Bronchial epithelial cell (primary cell): ENCODE data around the gene ENC1. TPM values are rescaled to one million over a fixed set of nuclear protein-coding genes. Genes with fewer than 3 reads are reported as not detected.

Source experiments
- DNase-seq: peaks from one replicate; pipeline ENCODE4 v3.0.0-alpha.2; 2010; ENCODE audit warnings: low read depth
- FAIRE-seq: peaks from 2 replicates; lab custom pipeline; 2011; peaks lifted over from hg19 to GRCh38; lab: Jason Lieb, UNC
- H3K27me3 ChIP-seq: 2 replicates; pipeline ENCODE4 v1.5.1; 2011; ENCODE audit warnings: low read length; ENCODE audit not compliant: control insufficient read depth, insufficient read depth
- H3K36me3 ChIP-seq: 2 replicates; pipeline ENCODE4 v1.5.1; 2011; ENCODE audit warnings: low read length; ENCODE audit not compliant: control insufficient read depth, insufficient read depth
- H3K4me3 ChIP-seq: 2 replicates; pipeline ENCODE4 v1.5.1; 2011; ENCODE audit warnings: mild to moderate bottlenecking, low read depth, low read length, control low read depth
- total RNA-seq: library from RNA; depleted of rRNA; stranded (reverse); fragments of >200 nt; gene quantifications from 2 replicates; pipeline ENCODE4 v1.2.1, GENCODE V29; 2014
- TF ChIP-seq, protein P1 (sequence below): IDR thresholded peaks from 2 replicates; pipeline ENCODE4 v1.5.1; 2011; ENCODE audit warnings: mild to moderate bottlenecking, moderate library complexity, low read length, control low read depth, inconsistent platforms; ENCODE audit not compliant: insufficient read depth, severe bottlenecking

ENC1 gene
- total RNA-seq, 1 donor from 2014 or later = 3.9 TPM

DNA sequence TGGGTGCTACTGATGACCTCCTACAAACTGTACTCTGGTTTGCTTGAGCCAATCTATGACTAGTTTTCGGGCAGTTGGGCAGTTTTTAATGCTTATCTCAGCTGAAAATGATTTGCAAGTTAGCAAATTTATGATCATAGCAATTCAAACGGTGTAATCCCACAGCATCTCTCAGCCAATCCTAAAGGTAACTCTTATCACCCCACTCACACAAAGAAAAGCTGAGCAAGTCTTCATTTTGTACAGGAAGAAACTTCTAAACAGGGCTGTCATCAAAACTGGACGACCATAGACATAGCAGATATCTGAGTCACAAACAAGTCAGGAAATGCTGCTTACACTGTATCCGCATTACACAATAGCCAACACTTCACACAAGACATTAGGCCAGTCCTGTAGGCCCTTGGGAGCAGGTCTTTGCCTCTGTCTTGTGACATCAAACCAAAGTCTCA lies 2.6 kb upstream of the ENC1 start:
- peak; percentile 77 for FAIRE-seq
- TF ChIP-seq, protein P1, sequence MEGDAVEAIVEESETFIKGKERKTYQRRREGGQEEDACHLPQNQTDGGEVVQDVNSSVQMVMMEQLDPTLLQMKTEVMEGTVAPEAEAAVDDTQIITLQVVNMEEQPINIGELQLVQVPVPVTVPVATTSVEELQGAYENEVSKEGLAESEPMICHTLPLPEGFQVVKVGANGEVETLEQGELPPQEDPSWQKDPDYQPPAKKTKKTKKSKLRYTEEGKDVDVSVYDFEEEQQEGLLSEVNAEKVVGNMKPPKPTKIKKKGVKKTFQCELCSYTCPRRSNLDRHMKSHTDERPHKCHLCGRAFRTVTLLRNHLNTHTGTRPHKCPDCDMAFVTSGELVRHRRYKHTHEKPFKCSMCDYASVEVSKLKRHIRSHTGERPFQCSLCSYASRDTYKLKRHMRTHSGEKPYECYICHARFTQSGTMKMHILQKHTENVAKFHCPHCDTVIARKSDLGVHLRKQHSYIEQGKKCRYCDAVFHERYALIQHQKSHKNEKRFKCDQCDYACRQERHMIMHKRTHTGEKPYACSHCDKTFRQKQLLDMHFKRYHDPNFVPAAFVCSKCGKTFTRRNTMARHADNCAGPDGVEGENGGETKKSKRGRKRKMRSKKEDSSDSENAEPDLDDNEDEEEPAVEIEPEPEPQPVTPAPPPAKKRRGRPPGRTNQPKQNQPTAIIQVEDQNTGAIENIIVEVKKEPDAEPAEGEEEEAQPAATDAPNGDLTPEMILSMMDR = no peak

DNA sequence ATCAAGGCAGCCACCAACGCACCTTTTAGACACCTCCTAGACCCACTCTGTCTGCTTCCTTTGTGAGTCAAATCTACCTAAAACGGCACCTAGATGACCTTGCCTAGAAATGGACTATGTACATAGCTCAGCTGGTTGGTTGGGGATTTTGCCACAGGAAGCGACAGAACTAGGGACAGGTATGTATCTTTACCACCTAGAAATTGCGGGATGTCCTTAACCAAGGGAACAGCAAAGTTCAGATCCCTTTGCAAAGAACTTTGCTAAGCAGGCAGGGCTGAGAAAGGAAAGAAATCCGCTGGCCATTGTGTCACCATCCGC lies 2.0 kb upstream of the ENC1 start:
- TF ChIP-seq, protein P1 = no peak
- FAIRE-seq (no peak), DNase-seq (peak; percentile 54)
- Histone ChIP-seq H3K4me3 (no peak overlapping the region), H3K36me3 (no peaks in the 10 kb centered on the region), H3K27me3 (no peaks in the 10 kb centered on the region)

More for the DNA sequence above, 2.6 kb upstream of the ENC1 start:
- peak; percentile 99 for DNase-seq
- no peaks in the 10 kb centered on the region for H3K27me3 ChIP-seq
- no peak overlapping the region for H3K4me3 ChIP-seq
- no peaks in the 10 kb centered on the region for H3K36me3 ChIP-seq

DNA sequence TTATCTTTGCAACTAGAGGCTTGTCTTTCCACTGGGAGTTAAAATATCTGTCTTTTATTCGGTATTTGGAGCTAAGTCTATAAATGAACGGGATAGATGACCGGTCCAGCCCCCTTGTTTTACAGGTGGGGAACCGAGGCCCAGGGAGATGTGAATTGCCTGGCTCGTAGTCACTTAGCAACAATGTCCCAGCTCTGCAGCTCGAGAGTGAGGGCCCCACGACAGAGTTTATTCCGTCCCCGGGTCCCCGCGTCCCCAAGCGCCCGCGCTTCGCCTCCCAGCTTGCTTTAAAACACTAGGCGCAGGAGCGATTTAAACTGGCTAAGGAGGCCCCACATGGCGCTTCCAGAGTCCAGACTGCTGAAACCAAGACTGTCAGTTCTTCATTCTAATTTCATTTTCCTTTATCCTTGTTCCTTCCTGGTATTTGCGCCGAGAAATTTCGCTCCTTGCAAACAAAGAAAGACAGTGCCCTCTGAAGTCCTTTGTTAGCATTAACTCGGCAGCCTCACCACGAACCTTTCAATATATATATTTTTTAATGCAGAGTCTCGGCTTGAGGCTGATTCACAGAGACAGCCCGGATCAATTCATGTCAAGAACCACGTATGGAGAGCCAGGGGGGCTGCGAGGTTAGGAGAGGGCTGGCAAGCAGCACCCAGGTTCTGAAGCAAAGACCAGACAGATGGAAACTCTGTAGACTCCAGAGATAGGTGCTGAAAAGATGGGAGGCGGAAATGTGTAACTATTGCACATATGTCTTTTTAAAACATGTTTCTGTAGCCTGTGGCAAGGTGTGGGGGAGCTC lies 1.4 kb upstream of the ENC1 start:
- Histone ChIP-seq H3K27me3 (no peaks in the 10 kb centered on the region), H3K4me3 (peak overlapping the region; percentile 86), H3K36me3 (no peaks in the 10 kb centered on the region)
- DNase-seq = peak; percentile 81
- TF ChIP-seq, protein P1 = peak; percentile 56
- FAIRE-seq = no peak

DNA sequence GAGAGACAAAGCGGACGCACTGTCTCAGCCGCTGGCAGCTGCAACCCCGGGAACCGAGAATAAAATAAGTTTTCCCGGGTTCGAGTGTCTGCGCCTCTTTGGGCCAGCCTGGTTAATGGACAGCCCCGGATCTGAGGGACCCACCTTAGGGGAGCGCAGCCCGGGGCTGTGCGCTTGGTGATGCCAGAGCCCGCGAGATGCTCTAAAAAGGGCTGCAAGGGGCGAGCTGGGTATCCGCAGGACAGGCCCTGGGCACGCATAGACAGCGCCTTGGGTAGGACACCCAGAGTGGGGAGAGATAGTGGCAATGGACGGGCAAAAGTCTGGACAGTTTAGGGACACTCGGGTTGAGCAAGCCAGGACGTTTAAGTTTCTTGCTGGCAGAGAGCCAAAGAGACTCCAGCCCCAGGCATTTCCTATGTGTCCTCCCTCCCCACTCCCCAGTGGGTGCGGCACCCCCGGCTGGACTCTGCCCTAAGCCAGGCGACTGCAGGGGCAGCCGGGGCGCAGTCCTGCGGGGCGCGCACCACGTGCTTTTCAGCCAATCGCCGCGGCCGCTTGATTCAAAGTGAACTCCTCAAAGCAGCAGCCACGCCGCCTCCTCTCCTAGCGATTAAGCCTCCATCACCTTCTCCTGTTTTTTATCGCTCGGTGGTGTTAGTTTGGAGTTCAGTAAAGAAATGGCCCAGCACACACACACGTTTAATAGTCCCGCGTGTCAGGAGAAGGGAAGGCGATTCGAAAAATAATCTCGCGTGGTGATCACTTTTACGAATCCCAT lies 616 bp upstream of the ENC1 start:
- H3K4me3 ChIP-seq = peak overlapping the region; percentile 86
- H3K27me3 ChIP-seq = no peaks in the 10 kb centered on the region
- DNase-seq (peak; percentile 57), FAIRE-seq (no peak)
- no peaks in the 10 kb centered on the region for H3K36me3 ChIP-seq
- TF ChIP-seq, protein P1 = no peak

DNA sequence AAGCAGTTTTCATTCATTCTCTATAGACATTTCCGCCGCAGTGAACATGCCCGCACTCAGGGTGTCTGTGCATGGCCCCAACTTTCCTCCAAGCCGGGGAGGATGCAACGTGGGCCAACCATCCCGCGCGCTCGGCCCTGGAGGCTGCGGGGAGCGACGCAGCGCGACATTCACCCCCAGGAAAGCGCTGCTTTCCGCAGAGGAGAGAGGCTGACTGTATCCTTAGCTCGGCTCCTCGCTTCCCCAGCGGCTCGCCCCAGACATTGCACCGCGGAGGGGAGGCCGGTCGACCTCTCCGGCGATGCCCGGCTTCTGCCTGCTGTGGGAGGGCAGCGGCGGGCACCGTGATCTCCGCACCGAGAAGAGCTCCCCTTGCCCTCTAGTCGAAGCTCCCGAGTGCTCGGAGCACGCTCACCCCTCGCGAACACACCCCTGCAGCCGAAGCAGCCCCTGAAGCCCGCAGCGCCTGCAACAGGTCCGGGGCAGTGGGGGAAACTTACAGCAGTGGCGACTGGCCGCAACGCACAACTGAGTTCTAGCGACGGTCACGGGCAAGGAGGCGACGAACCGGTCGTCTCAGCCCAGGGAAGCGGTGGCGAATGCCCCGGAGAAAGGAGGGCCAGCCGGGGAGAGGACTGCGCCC lies 600 bp downstream of the ENC1 start:
- TF ChIP-seq, protein P1 = peak; percentile 24
- H3K36me3 ChIP-seq = peaks cover 12% of the 10 kb centered on the region
- DNase-seq (no peak), FAIRE-seq (no peak)
- peak overlapping the region; percentile 86 for H3K4me3 ChIP-seq
- no peaks in the 10 kb centered on the region for H3K27me3 ChIP-seq
